Measurements from ENCODE around the gene TPRN. TPM values are rescaled to one million over a fixed set of nuclear protein-coding genes. Genes with fewer than 3 reads are reported as not detected.

Gene TPRN
- total RNA-seq, 1 experiment from 2014 or later, result 43.1 TPM

DNA sequence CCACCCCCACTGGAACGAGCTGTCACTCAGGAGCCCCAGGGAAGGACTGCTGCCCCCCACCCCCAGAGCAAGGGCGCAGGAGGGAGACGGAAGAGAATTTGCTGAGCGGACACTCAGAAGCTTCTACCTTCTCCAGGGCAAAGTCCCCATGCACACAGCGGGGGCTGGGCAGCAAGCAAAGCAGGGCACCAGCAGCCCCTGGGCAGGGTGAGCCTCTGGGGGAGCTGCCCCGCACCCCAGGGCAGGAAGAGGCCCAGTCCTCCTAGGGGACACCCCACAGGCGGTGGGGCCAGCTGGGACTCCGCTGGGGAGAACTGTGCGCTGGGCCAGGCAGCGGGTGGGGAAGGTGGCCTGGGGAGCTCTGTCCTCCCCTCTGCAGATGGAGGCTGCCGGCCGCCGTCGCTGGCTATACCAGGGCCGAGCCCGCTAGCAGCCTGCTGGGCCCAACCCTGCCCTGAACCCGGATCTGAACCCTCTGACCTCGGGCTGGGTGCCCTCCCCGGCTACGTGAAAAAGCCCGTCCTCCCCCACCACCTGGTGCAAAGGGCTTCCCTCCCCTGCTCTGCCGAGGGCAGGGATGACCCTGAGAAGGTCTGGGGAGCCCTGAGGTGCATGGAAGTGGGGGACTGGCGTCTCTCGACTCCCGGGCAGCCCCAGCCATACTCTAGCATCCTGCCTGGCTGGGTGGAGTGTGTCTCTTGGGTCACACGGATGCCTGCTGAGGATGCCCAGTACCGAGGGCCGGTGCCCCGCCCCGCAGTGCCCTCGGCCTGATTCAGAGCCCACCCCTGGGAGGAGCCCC is 29.6 kb upstream of the TPRN start:
- Mint-ChIP-seq H3K4me1 (peaks cover 7% of the 10 kb centered on the region), H3K9me3 (no peaks in the 10 kb centered on the region), H3K27ac (no peak overlapping the region), H3K4me3 (no peak overlapping the region), H3K36me3 (no peaks in the 10 kb centered on the region), H3K27me3 (ENCODE audit: low read depth) (no peaks in the 10 kb centered on the region)
- TF ChIP-seq FOXP1 (CRISPR knock-in tag; IDR thresholded peaks at IDR 0.05; ENCODE audit: borderline replicate concordance) (peak; percentile 39; the same call in 1 of the 2 replicates), ZNF416 (CRISPR knock-in tag; IDR thresholded peaks at IDR 0.05) (no peak), CREM (CRISPR knock-in tag; IDR thresholded peaks at IDR 0.05) (no peak)
- ChIA-PET POLR2A (interaction anchor here (0.6 kb wide), 1 partner anchor 61 kb away, joined by 3 read pairs; no protein-coding TSS in a partner anchor), CTCF (interaction anchor here (0.8 to 1.2 kb wide), 5 partner anchors 16 to 162 kb away, joined by 3 to 4 read pairs (median 3); no protein-coding TSS in a partner anchor)
- no peak for ATAC-seq
- DNase-seq (ENCODE audit: low spot score), result no peak

DNA sequence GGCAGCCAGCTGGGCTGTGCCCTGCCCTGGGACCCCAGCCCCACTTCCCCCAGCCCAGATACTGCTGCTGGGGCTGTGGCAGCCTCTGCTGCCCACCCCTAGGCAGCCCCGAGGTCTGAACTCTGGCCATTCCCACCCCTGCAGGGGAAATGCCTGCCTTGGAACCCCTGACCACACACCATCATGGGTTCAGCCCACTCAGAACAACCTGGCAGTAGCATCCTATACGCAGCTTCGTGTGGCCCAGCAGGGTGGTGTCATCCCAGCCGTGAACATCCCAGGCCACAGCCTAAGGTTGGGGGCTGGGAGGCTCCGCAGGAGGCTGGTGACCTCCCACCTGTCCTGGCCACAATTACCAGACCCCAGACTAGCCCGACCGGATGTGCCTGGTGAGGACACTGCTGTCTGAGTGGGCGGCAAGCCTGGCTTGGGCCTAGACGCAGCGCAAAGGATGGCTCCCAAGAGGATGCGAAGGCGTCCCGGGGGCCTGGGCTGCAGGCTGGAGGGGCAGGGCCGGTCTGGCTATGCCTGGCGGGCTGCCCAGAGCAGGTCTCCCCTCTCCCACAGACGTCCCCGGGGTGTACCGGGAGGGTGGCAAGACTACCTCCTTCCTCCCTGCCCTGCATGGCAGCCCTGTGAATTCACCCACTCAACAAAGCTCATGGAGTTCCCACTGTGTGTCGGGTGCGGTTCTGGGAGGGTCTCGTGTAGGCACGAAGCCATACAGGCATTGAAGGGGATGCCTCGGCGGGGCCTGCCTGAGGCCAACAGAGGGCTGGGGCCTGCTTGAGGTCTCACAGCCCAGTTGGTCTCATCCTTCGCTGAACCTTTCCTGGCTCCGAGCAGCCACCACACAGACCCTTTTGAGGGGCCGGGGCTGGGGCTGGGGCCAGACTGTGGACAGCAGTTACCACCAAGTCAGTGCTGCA is 28.7 kb upstream of the TPRN start:
- no peak for ATAC-seq
- no peak overlapping the region for H3K27ac Mint-ChIP-seq
- DNase-seq (ENCODE audit: low spot score), result no peak
- H3K27me3 Mint-ChIP-seq (ENCODE audit: low read depth), result no peaks in the 10 kb centered on the region
- H3K36me3 Mint-ChIP-seq, result no peaks in the 10 kb centered on the region
- ChIA-PET POLR2A (interaction anchor here (0.6 kb wide), 1 partner anchor 60 kb away, joined by 3 read pairs; no protein-coding TSS in a partner anchor), CTCF (interaction anchor here (0.8 to 1.2 kb wide), 5 partner anchors 15 to 162 kb away, joined by 3 to 4 read pairs (median 3); no protein-coding TSS in a partner anchor)
- no peak overlapping the region for H3K4me3 Mint-ChIP-seq
- no peaks in the 10 kb centered on the region for H3K9me3 Mint-ChIP-seq
- peaks cover 3% of the 10 kb centered on the region for H3K4me1 Mint-ChIP-seq
- TF ChIP-seq ZNF232 (CRISPR knock-in tag; IDR thresholded peaks at IDR 0.05) (no peak), ELF4 (CRISPR knock-in tag; IDR thresholded peaks at IDR 0.05; ENCODE audit: low read depth) (no peak), ATF1 (CRISPR knock-in tag; IDR thresholded peaks at IDR 0.05) (peak; percentile 53; the same call in 1 of the 2 replicates), ZNF121 (CRISPR knock-in tag; IDR thresholded peaks at IDR 0.05) (peak; percentile 65; the same call in 1 of the 2 replicates)

DNA sequence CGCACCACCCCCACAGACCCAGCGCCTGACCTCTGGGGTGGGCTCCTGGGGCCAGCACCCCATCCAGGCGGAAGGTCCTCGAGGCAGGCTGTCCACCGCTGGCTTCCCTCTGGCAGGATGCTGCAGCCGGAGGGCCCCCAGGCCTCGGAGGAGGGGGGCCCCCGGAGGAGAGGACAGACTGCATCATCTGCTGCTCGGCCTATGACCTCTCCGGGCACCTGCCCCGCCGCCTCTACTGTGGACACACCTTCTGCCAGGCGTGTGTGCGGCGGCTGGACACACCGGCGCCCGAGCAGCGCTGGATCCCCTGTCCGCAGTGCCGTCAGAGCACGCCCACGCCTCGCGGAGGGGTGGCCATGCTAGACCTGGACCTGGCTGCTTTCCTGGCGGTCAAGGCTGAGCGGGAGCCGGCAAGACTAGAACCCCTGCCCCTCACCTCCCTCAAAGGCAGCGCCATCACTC is 28.0 kb upstream of the TPRN start:
- Mint-ChIP-seq H3K9me3 (no peaks in the 10 kb centered on the region), H3K27ac (no peak overlapping the region), H3K4me1 (peaks cover 3% of the 10 kb centered on the region), H3K4me3 (no peak overlapping the region), H3K36me3 (no peaks in the 10 kb centered on the region), H3K27me3 (ENCODE audit: low read depth) (no peaks in the 10 kb centered on the region)
- TF ChIP-seq FOXP1 (CRISPR knock-in tag; IDR thresholded peaks at IDR 0.05; ENCODE audit: borderline replicate concordance) (0 out of 2 replicates have a peak, but pooled peaks have one; percentile 19), ATF1 (CRISPR knock-in tag; IDR thresholded peaks at IDR 0.05) (no peak), EMX1 (CRISPR knock-in tag; IDR thresholded peaks at IDR 0.05) (no peak)
- TF ChIP-seq, protein P1, sequence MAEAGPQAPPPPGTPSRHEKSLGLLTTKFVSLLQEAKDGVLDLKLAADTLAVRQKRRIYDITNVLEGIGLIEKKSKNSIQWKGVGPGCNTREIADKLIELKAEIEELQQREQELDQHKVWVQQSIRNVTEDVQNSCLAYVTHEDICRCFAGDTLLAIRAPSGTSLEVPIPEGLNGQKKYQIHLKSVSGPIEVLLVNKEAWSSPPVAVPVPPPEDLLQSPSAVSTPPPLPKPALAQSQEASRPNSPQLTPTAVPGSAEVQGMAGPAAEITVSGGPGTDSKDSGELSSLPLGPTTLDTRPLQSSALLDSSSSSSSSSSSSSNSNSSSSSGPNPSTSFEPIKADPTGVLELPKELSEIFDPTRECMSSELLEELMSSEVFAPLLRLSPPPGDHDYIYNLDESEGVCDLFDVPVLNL (CRISPR knock-in tag; IDR thresholded peaks at IDR 0.05; ENCODE audit: borderline replicate concordance, low read depth), result 0 out of 2 replicates have a peak, but pooled peaks have one; percentile 20
- ChIA-PET CTCF (interaction anchor here (1.5 to 8.9 kb wide), 11 partner anchors 7 to 193 kb away, joined by 5 to 143 read pairs (median 11); partner anchors contain the start of genes ANAPC2, MAN1B1, SAPCD2 and SSNA1), POLR2A (no interaction called here)
- DNase-seq (ENCODE audit: low spot score) (no peak), ATAC-seq (no peak)

DNA sequence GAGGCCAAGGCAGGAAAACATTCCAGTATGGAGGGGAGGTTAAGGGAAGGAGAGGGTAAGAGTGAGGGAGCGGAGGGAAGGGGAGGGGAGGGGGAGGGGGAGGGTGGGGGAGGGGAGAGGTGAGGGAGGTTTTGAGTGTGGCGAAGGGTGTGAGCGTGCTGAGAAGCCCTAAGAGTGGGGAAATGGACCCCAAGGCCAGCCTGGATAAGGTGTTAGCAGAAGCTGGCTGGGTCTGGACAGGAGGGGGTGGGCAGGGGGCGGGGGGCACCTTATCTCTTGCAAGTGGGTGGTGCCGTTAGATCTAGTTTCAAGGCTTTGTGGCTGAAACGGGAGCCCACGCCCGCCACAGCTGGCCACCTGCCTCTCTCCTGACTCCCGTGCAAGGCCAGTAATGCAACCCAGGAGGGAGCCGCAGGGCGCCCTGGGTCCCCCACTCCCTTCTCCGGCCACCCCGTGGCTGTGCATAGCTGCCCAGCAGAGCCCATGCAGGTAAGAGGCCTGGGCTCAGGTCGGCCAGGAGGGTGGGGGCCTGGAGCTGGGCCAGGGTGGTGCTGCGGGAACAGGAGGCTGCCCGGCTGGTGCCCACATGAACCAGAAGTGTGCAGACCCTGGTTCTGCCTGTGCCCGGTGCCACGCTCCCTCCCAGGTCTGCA is 27.4 kb upstream of the TPRN start:
- no peaks in the 10 kb centered on the region for H3K27me3 Mint-ChIP-seq (ENCODE audit: low read depth)
- peaks cover 3% of the 10 kb centered on the region for H3K4me1 Mint-ChIP-seq
- ChIA-PET CTCF (interaction anchor here (0.7 to 8.9 kb wide), 33 partner anchors 8 to 280 kb away, joined by 3 to 143 read pairs (median 6); partner anchors contain the start of genes ANAPC2, EXD3, LRRC26 and MAN1B1), POLR2A (interaction anchor here (1.0 kb wide), 2 partner anchors 13 to 27 kb away, joined by 3 to 4 read pairs; partner anchors contain the start of genes TPRN and TUBB4B)
- H3K4me3 Mint-ChIP-seq, result peak overlapping the region; percentile 53
- no peak for DNase-seq (ENCODE audit: low spot score)
- H3K36me3 Mint-ChIP-seq, result no peaks in the 10 kb centered on the region
- H3K9me3 Mint-ChIP-seq, result no peaks in the 10 kb centered on the region
- ATAC-seq, result no peak
- no peak overlapping the region for H3K27ac Mint-ChIP-seq
- TF ChIP-seq NFE2L1 (CRISPR knock-in tag; IDR thresholded peaks at IDR 0.05), result no peak
- no peak for TF ChIP-seq ZNF219 (CRISPR knock-in tag; IDR thresholded peaks at IDR 0.05; ENCODE audit: borderline replicate concordance)
- TF ChIP-seq, protein P2, sequence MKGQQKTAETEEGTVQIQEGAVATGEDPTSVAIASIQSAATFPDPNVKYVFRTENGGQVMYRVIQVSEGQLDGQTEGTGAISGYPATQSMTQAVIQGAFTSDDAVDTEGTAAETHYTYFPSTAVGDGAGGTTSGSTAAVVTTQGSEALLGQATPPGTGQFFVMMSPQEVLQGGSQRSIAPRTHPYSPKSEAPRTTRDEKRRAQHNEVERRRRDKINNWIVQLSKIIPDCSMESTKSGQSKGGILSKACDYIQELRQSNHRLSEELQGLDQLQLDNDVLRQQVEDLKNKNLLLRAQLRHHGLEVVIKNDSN (CRISPR knock-in tag; IDR thresholded peaks at IDR 0.05), result no peak
- TF ChIP-seq, protein P3, sequence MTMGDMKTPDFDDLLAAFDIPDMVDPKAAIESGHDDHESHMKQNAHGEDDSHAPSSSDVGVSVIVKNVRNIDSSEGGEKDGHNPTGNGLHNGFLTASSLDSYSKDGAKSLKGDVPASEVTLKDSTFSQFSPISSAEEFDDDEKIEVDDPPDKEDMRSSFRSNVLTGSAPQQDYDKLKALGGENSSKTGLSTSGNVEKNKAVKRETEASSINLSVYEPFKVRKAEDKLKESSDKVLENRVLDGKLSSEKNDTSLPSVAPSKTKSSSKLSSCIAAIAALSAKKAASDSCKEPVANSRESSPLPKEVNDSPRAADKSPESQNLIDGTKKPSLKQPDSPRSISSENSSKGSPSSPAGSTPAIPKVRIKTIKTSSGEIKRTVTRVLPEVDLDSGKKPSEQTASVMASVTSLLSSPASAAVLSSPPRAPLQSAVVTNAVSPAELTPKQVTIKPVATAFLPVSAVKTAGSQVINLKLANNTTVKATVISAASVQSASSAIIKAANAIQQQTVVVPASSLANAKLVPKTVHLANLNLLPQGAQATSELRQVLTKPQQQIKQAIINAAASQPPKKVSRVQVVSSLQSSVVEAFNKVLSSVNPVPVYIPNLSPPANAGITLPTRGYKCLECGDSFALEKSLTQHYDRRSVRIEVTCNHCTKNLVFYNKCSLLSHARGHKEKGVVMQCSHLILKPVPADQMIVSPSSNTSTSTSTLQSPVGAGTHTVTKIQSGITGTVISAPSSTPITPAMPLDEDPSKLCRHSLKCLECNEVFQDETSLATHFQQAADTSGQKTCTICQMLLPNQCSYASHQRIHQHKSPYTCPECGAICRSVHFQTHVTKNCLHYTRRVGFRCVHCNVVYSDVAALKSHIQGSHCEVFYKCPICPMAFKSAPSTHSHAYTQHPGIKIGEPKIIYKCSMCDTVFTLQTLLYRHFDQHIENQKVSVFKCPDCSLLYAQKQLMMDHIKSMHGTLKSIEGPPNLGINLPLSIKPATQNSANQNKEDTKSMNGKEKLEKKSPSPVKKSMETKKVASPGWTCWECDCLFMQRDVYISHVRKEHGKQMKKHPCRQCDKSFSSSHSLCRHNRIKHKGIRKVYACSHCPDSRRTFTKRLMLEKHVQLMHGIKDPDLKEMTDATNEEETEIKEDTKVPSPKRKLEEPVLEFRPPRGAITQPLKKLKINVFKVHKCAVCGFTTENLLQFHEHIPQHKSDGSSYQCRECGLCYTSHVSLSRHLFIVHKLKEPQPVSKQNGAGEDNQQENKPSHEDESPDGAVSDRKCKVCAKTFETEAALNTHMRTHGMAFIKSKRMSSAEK (CRISPR knock-in tag; IDR thresholded peaks at IDR 0.05; ENCODE audit: borderline replicate concordance), result no peak
- TF ChIP-seq OVOL2 (CRISPR knock-in tag; IDR thresholded peaks at IDR 0.05; ENCODE audit: borderline replicate concordance), result no peak
- TF ChIP-seq, protein P4, sequence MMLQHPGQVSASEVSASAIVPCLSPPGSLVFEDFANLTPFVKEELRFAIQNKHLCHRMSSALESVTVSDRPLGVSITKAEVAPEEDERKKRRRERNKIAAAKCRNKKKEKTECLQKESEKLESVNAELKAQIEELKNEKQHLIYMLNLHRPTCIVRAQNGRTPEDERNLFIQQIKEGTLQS (CRISPR knock-in tag; conservative IDR thresholded peaks at IDR 0.05), result no peak
- TF ChIP-seq ESRRA (CRISPR knock-in tag; IDR thresholded peaks at IDR 0.05; ENCODE audit: borderline replicate concordance), result no peak
- no peak for TF ChIP-seq TP53 (CRISPR knock-in tag; IDR thresholded peaks at IDR 0.05)

Measured in WTC11 (cell line).